Esophagus squamous epithelium (tissue), 5 donors: ENCODE data around the gene SLC35F3. TPM values are rescaled to one million over a fixed set of nuclear protein-coding genes. Genes with fewer than 3 reads are reported as not detected.
"Not testable (repeated sequence)": the region's sequence is repeated elsewhere in the genome, so short reads cannot be mapped to it uniquely, and the experiment has no call there.

Experiments used
- DNase-seq: peaks from one replicate; lab custom pipeline; 2025; lab: John Stamatoyannopoulos, UW
- H3K27ac ChIP-seq, 4 donors: fragments of 200-600 bp; sonication (generic); one replicate each; pipeline ENCODE4 v1.5.1; 2016 to 2019; ENCODE audit warnings: mild to moderate bottlenecking in 1 of 4
- H3K27me3 ChIP-seq, 4 donors: fragments of 200-600 bp; sonication (generic); 1 replicate in 3 of 4; 2 replicates in 1 of 4; pipeline versions ENCODE4 v1.5.1 to v1.6.0; 2017 to 2021; ENCODE audit warnings: antibody characterized with exemption in 1 of 4
- H3K36me3 ChIP-seq, 3 donors: fragments of 200-600 bp; sonication (generic); one replicate each; pipeline ENCODE4 v1.5.1; 2016 to 2019
- H3K4me1 ChIP-seq, 3 donors: fragments of 200-600 bp; sonication (generic); one replicate each; pipeline ENCODE4 v1.5.1; 2017 to 2019
- H3K4me3 ChIP-seq, 4 donors: fragments of 200-600 bp; sonication (generic); 1 replicate in 3 of 4; 2 replicates in 1 of 4; pipeline ENCODE4 v1.5.1; 2016 to 2019; ENCODE audit warnings: mild to moderate bottlenecking in 2 of 4, moderate library complexity in 1 of 4
- H3K9me3 ChIP-seq, 3 donors: fragments of 200-600 bp; sonication (generic); one replicate each; pipeline ENCODE4 v1.5.1; 2016 to 2019
- POLR2A ChIP-seq, 4 donors: fragments of 450-650 bp; IDR thresholded peaks; one replicate each; pipeline ENCODE4 v1.6.1; 2017; ENCODE audit warnings: antibody characterized with exemption in 4 of 4, mild to moderate bottlenecking in 4 of 4, moderate library complexity in 3 of 4
- WGBS, 2 donors: methylation state at CpG; one replicate each; pipeline ENCODE4 v1.1.5; 2018; 5-methylcytosine and 5-hydroxymethylcytosine counted together
- intact Hi-C: fragments of 100-400 bp; cut with DNase I; formaldehyde crosslinking; loops from one replicate; pipeline ENCODE4 v1.15.0; 2022
- total RNA-seq, 4 donors: library from RNA; depleted of rRNA; stranded (reverse); fragments of >200 nt; gene quantifications; one replicate each; pipeline ENCODE4 v1.1.0, GENCODE V29; 2016
- TF ChIP-seq, protein P1 (sequence below), 6 experiments: fragments of 450-650 bp in 4 of 6; fragments of 200-600 bp in 2 of 6; sonication (generic) in 2 of 6; IDR thresholded peaks; one replicate each; pipeline ENCODE4 v1.5.1; 2016 to 2019; ENCODE audit warnings: antibody characterized with exemption in 6 of 6, mild to moderate bottlenecking in 4 of 6, moderate library complexity in 4 of 6
- donor health status: DM: yes; HTN: yes; CAD: no.

SLC35F3 gene
- total RNA-seq, 4 donors from 2014 or later, result 0.13 to 0.99 (median 0.55) TPM

DNA sequence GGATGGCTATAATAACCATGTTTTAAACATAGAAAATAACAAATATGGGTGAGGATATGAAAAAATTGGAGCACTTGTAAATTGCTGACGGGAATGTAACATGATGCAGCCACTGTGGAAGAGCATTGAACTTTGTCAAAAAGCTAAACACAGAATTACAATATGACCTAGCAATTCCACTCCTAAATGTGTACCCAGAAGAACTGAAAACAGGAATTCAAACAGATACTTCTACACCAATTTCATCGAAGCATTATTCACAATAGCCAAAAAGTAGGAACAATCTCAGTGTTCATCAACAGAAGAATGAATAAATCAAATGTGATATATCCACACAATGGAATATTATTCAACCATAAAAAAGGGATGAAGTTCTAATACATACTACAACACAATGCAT is 436.1 kb downstream of the SLC35F3 start:
- DNase-seq, result no peak

DNA sequence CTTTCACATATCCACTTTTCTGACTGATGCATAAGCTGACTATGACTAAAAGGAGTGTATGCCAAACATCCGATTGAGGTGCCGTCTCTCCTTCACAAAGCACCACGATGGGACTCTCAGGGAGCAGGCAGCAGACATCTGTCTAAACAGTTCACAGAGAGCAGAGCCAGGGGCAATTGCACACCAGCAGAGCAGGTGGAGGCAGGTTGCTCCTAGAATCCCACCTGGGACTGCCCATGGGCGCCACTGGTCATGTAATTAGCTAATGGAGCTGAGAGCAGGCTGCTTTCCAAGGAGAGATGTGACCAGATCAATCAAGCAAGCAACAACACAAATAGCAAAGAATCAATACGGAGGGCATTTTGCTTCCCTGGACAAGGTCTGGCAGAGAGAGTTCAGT is 438.3 kb downstream of the SLC35F3 start:
- TF ChIP-seq POLR2A (IDR thresholded peaks at IDR 0.05), result no peak
- TF ChIP-seq, protein P1, sequence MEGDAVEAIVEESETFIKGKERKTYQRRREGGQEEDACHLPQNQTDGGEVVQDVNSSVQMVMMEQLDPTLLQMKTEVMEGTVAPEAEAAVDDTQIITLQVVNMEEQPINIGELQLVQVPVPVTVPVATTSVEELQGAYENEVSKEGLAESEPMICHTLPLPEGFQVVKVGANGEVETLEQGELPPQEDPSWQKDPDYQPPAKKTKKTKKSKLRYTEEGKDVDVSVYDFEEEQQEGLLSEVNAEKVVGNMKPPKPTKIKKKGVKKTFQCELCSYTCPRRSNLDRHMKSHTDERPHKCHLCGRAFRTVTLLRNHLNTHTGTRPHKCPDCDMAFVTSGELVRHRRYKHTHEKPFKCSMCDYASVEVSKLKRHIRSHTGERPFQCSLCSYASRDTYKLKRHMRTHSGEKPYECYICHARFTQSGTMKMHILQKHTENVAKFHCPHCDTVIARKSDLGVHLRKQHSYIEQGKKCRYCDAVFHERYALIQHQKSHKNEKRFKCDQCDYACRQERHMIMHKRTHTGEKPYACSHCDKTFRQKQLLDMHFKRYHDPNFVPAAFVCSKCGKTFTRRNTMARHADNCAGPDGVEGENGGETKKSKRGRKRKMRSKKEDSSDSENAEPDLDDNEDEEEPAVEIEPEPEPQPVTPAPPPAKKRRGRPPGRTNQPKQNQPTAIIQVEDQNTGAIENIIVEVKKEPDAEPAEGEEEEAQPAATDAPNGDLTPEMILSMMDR (IDR thresholded peaks at IDR 0.05), result no peak
- intact Hi-C loops, result no loop called here
- no peak overlapping the region for H3K4me3 ChIP-seq
- 54 to 57% methylated on average over 5 of the region's 5 CpGs for WGBS, 2 donors
- H3K9me3 ChIP-seq, result peaks cover 0 to 19% (median 11%) of the 10 kb centered on the region in 3 donors
- H3K27me3 ChIP-seq, result no peaks in the 10 kb centered on the region
- H3K4me1 ChIP-seq, result no peaks in the 10 kb centered on the region
- H3K36me3 ChIP-seq, result no peaks in the 10 kb centered on the region
- no peak overlapping the region for H3K27ac ChIP-seq
- no peak for DNase-seq

More for the DNA sequence above, 436.1 kb downstream of the SLC35F3 start:
- H3K4me1 ChIP-seq, result no peaks in the 10 kb centered on the region
- intact Hi-C loops, result no loop called here
- no peak overlapping the region for H3K4me3 ChIP-seq
- WGBS, 2 donors, result 92 to 98% methylated on average over 2 of the region's 2 CpGs
- peaks cover 0 to 37% (median 11%) of the 10 kb centered on the region in 3 donors for H3K9me3 ChIP-seq
- TF ChIP-seq, protein P1 (IDR thresholded peaks at IDR 0.05), result no peak
- TF ChIP-seq POLR2A (IDR thresholded peaks at IDR 0.05), result no peak
- no peaks in the 10 kb centered on the region for H3K36me3 ChIP-seq
- no peak overlapping the region for H3K27ac ChIP-seq
- no peaks in the 10 kb centered on the region for H3K27me3 ChIP-seq

DNA sequence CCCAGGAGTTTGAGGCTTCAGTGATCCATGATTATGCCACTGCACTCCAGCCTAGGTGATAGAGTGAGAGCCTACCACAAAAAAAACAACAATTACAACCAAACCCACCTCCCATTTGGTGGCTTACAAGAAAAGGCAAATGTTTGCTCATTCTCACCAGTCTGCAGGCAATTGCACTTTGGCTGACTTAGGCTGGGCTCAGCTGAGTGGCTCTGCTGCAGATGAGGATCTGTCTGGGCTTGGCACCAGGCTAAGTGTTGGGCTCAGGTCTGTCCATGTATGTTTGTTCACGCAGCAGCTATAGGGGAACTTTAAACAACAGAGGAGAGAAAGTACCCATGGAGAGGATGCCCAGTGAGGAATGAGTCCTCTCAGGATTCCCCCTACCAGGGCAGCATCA is 440.8 kb downstream of the SLC35F3 start:
- H3K9me3 ChIP-seq, result peaks cover 0 to 4% (median 0%) of the 10 kb centered on the region in 3 donors
- 67 to 100% methylated on average over 1 of the region's 1 CpG for WGBS, 2 donors

DNA sequence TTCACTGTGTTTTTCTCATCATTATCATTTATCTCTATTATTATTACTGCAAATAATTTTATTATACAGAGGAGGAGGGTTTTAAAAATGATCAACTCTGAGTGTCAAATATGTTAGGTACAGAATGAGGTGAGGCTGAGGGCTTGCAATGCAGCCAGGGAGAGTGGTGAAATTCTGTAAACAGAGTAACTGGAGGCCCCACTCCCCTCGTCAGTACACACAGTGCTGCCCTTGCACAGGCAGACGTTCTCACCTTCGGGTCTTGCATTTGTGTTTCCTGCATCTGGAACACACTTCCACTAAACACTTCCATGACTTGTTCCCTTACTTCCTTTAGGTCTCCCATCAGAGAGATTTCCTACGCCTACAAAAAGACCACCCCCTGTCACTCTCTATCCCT is 444.5 kb downstream of the SLC35F3 start:
- H3K36me3 ChIP-seq, result no peaks in the 10 kb centered on the region
- no peak overlapping the region for H3K27ac ChIP-seq
- H3K27me3 ChIP-seq, result peaks cover 0 to 23% (median 0%) of the 10 kb centered on the region in 4 donors
- intact Hi-C loops, result no loop called here
- 33 to 54% methylated on average over 4 of the region's 4 CpGs for WGBS, 2 donors
- no peaks in the 10 kb centered on the region for H3K4me1 ChIP-seq
- no peak overlapping the region for H3K4me3 ChIP-seq
- TF ChIP-seq, protein P1 (IDR thresholded peaks at IDR 0.05), result no peak
- TF ChIP-seq POLR2A (IDR thresholded peaks at IDR 0.05), result no peak
- DNase-seq, result no peak
- H3K9me3 ChIP-seq, result no peaks in the 10 kb centered on the region

More for the DNA sequence above, 440.8 kb downstream of the SLC35F3 start:
- no peaks in the 10 kb centered on the region for H3K36me3 ChIP-seq
- peaks cover 0 to 14% (median 0%) of the 10 kb centered on the region in 4 donors for H3K27me3 ChIP-seq
- H3K4me3 ChIP-seq, result no peak overlapping the region
- TF ChIP-seq, protein P1 (IDR thresholded peaks at IDR 0.05), result no peak
- TF ChIP-seq POLR2A (IDR thresholded peaks at IDR 0.05), result no peak
- intact Hi-C loops, result no loop called here
- no peak overlapping the region for H3K27ac ChIP-seq
- no peaks in the 10 kb centered on the region for H3K4me1 ChIP-seq
- DNase-seq, result no peak

DNA sequence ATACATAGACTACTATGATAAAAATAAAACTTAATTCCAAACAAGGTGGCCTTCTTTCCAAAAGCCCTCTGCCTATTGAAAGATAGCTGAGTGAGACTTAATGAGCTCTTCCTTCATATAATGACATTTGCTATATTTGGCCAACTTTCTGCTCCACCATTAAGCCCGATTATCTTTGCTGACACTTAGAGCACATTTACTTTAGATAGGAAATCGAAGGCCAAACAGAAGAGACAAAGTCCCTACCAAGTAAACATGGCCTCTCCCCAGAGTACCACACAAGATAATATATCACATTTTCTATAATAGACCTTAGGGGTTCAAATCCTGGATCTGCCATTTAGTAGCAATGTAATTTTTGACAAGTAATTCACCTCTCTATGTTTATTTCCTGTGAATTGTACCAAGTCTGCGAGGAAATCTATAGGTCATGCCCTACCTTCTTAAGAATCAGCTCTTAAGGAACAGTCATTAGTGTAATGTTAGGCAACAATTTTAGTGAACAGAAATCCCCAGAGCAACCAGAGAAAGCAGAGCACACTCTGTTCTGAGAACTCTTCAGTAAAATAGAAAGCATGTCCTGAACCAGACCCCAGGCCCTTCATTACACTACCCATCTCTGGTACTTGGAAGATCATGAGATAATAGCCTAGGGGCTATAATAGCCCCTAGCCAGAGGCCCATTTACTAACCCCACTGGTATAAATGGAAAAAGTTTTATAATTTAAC is 451.5 kb downstream of the SLC35F3 start:
- no peaks in the 10 kb centered on the region for H3K4me1 ChIP-seq
- DNase-seq, result no peak
- H3K36me3 ChIP-seq, result no peaks in the 10 kb centered on the region
- H3K9me3 ChIP-seq, result no peaks in the 10 kb centered on the region
- no peak for TF ChIP-seq POLR2A (IDR thresholded peaks at IDR 0.05)
- TF ChIP-seq, protein P1 (IDR thresholded peaks at IDR 0.05), result no peak
- H3K27ac ChIP-seq, result no peak overlapping the region
- 73 to 76% methylated on average over 3 of the region's 3 CpGs for WGBS, 2 donors
- H3K27me3 ChIP-seq, result peaks cover 0 to 19% (median 0%) of the 10 kb centered on the region in 4 donors
- intact Hi-C loops, result no loop called here
- H3K4me3 ChIP-seq, result peak overlapping the region in 1 of 4 donors; percentile 44

DNA sequence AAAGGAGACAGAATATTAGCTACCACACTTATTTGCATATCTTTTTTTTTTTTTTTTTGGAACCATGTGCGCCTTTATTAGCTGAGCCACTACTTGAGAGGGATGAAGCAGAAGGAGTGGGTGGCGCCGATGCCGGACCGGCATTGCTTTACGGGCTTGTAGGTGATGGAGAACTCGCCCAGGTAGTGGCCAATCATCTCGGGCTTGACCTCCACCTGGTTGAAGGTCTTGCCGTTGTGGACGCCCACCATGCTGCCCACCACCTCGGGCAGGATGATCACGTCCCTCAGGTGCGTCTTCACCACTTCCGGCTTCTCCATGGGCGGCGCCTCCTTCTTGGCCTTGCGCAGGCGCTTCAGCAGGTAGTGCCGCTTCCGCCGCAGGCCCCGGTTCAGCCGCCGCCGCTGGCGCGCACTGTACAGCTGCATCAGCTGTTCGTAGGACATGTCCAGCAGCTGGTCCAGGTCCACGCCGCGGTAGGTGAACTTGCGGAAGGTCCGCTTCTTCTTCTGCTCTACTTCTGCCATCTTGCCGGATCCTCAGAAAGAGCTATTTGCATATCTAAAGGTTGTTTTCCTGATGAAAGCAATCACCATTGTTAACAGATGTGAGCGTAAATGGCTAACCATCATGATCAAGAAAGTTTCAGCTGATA is 452.3 kb downstream of the SLC35F3 start:
- H3K9me3 ChIP-seq, intact Hi-C loops, DNase-seq, H3K36me3 ChIP-seq, H3K4me1 ChIP-seq: not testable (repeated sequence)
- H3K4me3 ChIP-seq, result peak overlapping the region; percentile 23 to 55 (median 40)
- WGBS, 2 donors, result 57 to 64% methylated on average over 29 to 31 of the region's 35 CpGs
- peak overlapping the region in 3 of 4 donors; percentile 19 to 45 (median 44) for H3K27ac ChIP-seq
- peaks cover 0 to 19% (median 0%) of the 10 kb centered on the region in 4 donors for H3K27me3 ChIP-seq
